OCI-LY3 (cell line): Measurements from ENCODE around the gene EPB41L5.

Source experiments
- EZH2phosphoT487 ChIP-seq: fragments of 200-600 bp; shearing (Covaris generic); IDR thresholded peaks from 2 replicates; pipeline ENCODE4 v1.6.1; 2018; ENCODE audit warnings: antibody characterized with exemption, mixed run types, low read depth
- TF ChIP-seq, protein P1 (sequence below): fragments of 200-600, 300-600 bp; sonication (generic); IDR thresholded peaks from 2 replicates; pipeline ENCODE4 v1.5.1; 2014; ENCODE audit warnings: antibody characterized with exemption, low read length, low read depth

DNA sequence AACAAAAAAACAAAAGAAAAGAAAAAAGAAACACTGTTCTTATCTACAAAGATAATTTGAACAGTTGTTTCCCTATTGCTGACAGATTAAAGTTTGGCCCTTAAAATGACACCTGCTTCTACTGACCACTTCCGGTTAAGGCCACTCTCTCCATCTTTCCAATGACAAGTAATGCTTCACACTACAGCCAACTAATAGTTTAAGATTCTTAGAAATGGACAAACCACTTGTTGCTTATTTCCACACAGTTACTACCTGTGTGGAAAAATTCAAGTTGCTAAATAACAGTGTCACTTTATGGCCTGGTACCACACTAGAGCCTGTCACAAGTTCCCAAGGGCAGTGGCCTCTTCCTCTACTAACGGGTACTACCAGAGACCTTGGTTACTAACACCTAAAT is 207.9 kb downstream of the EPB41L5 start:
- TF ChIP-seq, protein P1, sequence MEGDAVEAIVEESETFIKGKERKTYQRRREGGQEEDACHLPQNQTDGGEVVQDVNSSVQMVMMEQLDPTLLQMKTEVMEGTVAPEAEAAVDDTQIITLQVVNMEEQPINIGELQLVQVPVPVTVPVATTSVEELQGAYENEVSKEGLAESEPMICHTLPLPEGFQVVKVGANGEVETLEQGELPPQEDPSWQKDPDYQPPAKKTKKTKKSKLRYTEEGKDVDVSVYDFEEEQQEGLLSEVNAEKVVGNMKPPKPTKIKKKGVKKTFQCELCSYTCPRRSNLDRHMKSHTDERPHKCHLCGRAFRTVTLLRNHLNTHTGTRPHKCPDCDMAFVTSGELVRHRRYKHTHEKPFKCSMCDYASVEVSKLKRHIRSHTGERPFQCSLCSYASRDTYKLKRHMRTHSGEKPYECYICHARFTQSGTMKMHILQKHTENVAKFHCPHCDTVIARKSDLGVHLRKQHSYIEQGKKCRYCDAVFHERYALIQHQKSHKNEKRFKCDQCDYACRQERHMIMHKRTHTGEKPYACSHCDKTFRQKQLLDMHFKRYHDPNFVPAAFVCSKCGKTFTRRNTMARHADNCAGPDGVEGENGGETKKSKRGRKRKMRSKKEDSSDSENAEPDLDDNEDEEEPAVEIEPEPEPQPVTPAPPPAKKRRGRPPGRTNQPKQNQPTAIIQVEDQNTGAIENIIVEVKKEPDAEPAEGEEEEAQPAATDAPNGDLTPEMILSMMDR, result no peak
- TF ChIP-seq EZH2phosphoT487, result no peak
